ENCODE results near the gene MYO16.
"Not testable (repeated sequence)": the region's sequence is repeated elsewhere in the genome, so short reads cannot be mapped to it uniquely, and the experiment has no call there.

Gene MYO16

DNA sequence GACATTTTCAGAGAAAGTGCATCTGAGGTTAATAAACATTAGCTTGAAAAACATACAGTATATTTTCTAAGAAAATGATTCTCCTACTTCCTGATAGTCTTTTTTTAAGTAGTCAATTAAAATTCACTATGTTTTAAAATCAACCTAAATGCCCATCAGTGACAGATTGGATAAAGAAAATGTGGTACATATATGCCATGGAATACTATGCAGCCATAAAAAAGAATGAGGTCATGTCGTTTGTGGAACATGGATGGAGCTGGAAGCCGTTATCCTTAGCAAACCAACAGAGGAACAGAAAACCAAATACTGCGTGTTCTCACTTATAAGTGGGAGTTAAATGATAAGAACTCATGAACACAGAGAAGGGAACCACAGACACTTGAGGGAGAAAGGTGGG, 462.8 kb downstream of the MYO16 start:
- not testable (repeated sequence) for DNase-seq

GRCh38 chr13:109093998-109094397, 464.6 kb downstream of the MYO16 start:
- no peak for DNase-seq

GRCh38 chr13:109095126-109095525, 465.7 kb downstream of the MYO16 start:
- no peak for DNase-seq

DNA sequence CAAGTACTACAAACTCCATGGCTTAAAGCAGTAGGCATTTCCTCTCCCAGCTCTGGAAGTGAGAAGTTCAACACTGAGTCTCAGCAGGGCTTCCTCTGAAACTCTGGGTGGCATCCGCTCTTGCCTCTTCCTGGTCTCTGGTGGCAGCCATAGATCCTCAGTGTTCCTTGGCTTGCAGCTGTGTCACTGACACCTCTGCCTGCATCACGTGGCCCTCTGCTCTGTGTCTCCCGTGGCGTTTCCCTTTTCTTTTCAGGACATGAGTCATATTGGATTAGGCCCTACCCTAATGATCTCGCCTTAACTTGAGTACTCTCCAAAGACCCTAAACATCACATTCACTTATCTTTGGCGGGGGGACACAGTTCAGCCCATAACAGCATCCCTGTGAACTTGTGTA, 466.7 kb downstream of the MYO16 start:
- DNase-seq, result no peak

DNA sequence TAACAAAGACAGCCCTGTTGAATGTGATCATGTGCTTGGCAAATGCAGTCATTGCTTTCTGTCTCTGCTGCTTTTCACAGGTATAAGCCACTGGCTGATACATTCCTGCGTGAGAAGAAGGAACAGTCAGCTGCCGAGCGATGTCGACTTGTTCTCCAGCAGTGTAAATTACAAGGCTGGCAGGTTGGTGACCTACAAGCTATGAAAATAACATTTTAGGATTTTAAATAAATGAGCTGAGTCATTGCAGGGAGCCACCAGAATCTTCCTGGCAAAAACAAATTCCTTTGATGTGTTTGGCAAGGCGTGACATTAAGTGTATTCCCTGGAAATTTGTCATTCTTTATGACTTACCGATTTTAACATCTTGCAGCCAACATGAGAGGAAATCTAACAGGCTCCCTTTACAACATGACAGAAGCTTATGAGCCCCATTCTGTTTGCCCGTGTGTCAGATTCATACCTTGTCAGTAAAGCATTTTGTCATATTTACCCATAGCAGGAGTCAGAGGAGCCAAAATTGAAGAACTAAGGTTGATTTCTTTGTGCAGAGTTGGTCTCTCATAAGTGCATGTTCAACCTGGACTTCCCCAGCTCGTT, 471.4 kb downstream of the MYO16 start:
- DNase-seq, result no peak

DNA sequence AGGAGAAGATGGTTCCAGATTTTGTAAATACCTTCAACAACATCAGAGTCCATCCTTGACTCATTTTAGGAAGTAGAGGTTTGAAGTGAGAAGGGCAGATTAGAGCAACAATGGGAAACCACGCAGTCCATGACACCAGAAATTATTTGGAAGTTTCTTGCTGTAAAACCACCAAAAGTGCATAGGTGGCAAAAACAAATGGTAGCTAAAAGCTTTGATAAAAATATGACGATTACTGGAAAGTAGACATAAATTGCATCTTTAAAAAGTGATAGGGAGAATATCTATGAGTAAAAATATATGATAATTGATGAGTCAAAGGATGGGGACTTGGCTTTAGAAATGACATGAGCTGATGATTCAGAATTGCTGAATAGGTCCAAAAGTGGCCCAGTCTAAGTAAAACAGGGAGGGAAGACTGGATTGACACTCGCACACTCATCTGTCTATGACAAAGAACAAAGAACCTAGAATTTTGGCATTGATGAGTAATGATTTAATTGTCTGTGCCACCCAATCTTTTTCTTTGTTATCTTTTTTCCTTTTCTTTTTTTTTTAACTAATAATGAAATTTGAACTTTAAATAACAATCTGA, 472.2 kb downstream of the MYO16 start:
- no peak for DNase-seq

DNA sequence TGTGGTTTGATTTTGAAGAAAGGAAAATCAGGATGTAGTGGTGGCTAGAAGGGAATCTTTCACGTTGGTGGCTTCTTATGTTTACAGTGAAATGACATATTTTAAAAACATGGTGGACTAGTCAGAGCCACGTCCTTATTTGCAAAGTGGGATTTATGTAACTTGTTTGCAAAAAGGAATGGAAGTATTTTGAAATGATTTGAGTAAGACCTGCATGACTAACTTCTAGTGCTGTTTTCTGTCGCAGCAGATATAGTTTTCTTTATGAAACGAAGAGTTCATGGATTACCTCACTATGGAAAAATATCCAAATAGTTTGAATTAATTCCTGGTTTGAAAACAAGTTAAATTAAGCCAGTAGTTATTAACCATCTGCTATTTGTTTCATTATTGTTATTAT, 476.5 kb downstream of the MYO16 start:
- no peak for DNase-seq

DNA sequence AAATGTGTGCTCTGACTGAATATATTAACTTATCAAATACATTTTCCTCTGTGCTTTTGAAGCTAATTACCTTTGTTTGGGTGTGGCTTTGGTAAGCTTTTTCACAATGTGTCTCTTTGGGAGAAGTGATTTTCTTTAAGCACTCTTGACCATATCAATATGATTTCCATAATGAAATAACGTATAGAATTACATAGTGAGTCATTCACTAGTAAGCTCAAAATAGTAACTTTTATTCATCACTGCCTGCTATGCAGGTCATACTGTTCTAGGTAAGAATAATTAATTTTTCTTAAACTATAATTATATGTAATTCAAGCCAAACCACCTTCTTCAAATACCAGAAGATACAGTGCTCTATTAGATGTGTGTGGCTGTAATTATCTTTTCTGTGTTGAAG, 480.7 kb downstream of the MYO16 start:
- peak; percentile 29 for DNase-seq

- no peak for DNase-seq
Measured at GRCh38 chr13:109111141-109111540, 481.7 kb downstream of the MYO16 start.

DNA sequence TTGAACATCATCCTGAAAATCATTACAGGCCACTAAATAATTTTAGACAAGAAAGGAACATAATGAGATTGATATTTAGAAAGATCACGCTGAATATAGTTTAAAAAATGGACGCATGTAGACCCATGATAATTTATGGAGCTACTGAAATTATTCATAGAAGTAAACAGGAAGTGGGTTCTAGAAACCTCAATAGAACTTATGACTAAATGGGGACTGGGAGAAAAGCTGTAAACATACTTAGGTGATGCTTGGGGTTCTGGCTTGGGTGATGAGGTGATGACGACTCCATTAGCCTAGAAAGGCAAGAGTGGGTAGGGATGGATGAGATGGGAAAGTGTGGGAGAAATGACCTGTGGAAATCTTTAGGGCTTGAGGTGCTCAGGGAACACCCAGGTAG, 484.0 kb downstream of the MYO16 start:
- DNase-seq, result no peak

- no peak for DNase-seq
Measured at GRCh38 chr13:109114162-109114561, 484.8 kb downstream of the MYO16 start.

DNA sequence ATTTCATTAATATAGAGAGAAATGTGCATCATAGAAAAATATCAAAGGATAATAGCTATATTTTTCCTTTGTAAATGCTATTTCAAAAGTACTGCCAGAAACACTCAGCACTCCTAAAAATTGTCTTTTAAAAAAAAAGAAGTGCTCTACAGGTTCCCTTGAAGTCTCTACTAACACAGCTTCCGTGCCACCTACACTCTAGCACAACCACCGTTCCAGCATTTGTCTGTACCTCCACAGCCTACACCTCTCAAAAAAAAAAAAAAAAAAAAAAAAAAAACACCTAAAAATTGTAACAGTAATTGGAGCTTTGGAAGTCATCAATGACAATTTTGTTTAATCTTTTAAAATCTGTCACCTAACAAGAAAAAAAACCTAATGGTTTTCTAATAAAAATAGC, 485.6 kb downstream of the MYO16 start:
- DNase-seq, result no peak

DNA sequence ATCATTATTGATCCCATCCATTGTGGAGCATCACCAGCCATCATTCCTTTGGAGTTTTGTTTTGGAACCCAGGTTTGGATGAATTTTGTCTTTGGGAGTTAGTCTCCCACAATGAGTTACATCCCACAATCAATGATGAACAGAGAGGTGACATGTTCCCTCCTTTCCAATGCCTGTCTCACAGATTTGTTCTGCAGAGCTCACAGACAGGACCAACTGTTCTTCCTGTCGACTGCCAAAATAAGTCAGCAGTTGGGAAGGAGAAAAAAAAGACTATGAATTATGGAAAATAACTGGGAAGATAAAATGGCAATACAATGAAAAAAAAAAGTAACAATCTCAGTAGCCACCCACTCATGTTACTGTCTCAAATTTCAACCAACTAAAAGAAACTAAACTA, 489.1 kb downstream of the MYO16 start:
- no peak for DNase-seq

- DNase-seq, result no peak
Measured at GRCh38 chr13:109119896-109120295, 490.5 kb downstream of the MYO16 start.

- DNase-seq, result no peak
Measured at GRCh38 chr13:109121826-109122225, 492.4 kb downstream of the MYO16 start.

DNA sequence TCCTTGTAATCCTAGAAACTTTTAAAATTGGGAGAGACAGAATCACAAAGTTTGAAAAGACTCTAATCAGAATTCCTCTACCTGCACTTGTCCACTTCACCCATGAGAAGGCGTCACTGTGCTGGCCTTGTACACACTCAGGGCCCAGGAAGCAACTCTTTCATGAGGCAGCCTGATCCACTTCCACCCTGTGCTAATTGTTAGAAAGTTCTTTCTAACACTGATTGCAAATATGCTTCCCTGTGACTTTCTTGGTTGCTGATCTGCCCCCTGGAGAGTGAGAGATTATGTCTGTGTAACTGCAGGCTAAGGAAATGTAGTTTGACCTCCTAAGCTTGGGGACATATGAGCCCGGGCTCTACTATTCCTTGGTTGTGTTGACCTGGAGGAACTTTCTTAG, 494.6 kb downstream of the MYO16 start:
- no peak for DNase-seq

DNA sequence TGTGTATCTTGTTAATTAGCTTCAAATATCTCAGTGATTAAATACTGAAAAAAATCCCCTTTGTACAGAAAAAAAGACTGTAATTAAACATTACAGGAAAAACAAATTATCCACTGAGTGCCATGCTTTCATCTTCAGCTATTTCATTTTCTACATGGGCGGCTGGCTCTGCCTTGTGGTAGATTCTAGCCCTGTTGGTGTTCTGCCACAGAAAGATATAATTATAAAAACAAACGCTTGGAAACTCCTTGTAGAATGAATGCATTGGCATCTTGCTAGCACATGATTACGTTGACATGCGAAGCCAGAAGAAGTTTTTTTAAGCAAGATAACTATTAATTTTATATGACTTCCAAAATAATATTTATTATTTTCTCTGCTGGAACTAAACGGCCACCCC, 496.8 kb downstream of the MYO16 start:
- no peak for DNase-seq

- no peak for DNase-seq
Measured at GRCh38 chr13:109126891-109127641, 497.7 kb downstream of the MYO16 start.

DNA sequence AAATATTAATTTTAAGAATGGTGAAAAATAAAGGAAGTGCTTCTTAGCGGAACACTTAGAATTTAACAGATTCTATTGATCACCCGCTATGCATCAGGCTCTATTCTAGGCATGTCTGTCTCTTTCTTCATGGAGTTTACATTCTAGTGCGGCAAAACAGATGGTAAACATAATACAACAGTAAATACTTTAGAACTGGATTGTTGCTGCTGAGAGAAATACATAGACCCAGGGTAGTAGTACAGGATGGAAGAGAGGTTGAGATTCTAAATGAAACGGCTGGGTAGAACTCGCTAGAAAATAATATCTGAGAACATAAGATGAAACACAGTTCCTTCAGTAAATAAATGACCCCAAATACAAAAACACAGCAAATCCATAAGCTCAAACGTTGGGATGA, 498.7 kb downstream of the MYO16 start:
- no peak for DNase-seq

- DNase-seq, result no peak
Measured at GRCh38 chr13:109130093-109130835, 500.9 kb downstream of the MYO16 start.

DNA sequence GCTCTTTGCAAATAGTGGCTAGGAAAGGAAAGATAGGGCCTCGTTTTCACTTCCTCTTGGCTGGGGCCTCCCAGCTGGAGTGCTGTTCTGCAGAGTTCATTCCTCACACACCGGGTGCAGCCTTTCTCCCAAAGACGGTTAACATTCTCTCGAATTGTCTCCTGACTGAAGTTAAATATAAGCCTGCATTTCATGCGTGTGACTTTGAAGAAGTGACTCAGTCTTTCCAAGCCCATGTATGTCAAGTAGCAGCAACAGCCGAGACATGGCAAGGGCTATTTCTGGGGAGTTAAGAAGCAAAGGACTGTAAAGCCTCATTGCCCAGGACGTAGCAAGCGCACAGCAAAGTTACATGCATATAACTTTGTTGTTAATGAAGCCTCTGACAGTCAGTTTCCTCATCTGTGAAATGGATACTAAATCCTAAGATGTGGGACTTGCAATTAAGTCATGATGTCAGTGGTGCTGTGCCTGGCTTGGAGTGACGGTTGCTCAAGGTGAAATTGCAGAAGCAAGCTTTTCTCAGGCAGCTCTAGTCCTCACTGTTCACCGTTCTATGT, 502.4 kb downstream of the MYO16 start:
- DNase-seq, result no peak

DNA sequence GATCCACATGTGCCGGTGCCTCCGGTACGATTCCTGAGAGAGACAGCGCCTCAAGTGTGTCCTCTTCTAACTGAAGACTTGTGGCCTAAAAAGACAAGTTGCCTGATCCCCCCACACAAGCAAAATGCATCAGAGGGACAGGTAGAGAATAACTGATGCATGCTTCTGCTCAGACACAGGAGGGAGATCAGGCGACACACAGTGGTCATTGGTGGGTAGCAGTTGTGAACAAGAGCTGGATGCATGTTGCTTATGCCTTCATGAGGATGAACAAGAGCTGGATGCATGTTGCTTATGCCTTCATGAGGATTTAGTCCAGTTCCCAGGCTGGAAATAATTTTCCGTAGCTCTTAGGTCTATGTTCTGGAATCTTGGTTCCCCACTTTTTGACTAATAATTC, 505.6 kb downstream of the MYO16 start:
- no peak for DNase-seq

DNA sequence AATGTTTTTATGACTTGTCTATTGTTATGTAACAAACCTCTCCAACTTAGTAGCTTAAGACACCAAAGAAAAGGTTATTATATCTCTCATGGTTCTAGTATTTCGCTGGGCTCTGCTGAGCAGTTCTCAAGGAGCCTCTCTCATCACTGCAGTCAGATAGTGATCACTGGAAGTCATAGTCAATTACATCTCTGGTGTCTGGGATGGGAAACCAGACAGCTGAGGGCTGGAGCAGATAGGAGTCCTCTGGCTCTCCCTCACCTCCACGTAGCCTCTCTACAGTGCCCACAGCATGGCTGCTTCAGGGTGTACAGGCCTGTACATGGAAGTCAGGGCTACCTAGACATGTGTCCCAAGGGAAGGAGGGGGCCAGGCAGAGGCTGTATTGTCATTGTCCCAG, 507.5 kb downstream of the MYO16 start:
- no peak for DNase-seq

GRCh38 chr13:109139346-109139745, 509.9 kb downstream of the MYO16 start:
- no peak for DNase-seq

Data from NCI-H748 treated with DMSO at 0.1 percent for 48 hours (cell line).